Adipose tissue (tissue), 3 donors: ENCODE data around the gene PLB1. TPM values are rescaled to one million over a fixed set of nuclear protein-coding genes. Genes with fewer than 3 reads are reported as not detected.
"Not testable (repeated sequence)": the region's sequence is repeated elsewhere in the genome, so short reads cannot be mapped to it uniquely, and the experiment has no call there.

Experiments used
- H3K27ac ChIP-seq: one replicate; pipeline ENCODE4 v1.5.1; 2013; ENCODE audit warnings: low read depth, low read length
- WGBS, 3 donors: extraction: QIAGEN DNeasy Blood & Tissue Kit; methylation state at CpG; one replicate each; pipeline ENCODE4 v1.1.7; 2013; 5-methylcytosine and 5-hydroxymethylcytosine counted together
- polyA plus RNA-seq, 3 donors: library from polyadenylated mRNA; stranded (reverse); fragments of 200-250 nt; gene quantifications; one replicate each; pipeline ENCODE4 v1.2.3, GENCODE V29; 2013
- donor health status: healthy with polysubstance abuse.
- donor health status: Bipolar disorder and iron deficiency.
- donor health status: healthy.

The PLB1 gene
- polyA plus RNA-seq, 3 donors: 0.61 to 16.9 (median 3.6) TPM

DNA sequence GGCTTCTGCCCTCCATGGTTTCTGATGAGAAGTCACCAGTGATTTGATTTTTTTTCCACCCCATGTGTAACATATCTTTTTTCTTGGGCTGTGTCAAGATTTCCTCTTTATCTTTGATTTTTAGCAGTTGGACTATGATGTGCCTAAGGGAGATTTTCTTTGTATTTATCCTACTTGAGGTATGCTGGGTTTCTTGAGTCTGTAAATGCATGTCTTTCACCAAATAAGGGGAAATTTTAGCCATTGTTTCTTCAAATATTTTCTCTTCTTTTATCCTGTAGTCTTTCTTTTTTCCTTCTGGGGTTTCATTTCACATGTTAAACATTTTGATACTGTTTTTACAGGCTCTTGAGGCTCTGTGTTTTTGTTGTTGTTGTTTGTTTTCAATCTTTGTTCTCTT, 33.7 kb upstream of the PLB1 start:
- no peak overlapping the region for H3K27ac ChIP-seq

DNA sequence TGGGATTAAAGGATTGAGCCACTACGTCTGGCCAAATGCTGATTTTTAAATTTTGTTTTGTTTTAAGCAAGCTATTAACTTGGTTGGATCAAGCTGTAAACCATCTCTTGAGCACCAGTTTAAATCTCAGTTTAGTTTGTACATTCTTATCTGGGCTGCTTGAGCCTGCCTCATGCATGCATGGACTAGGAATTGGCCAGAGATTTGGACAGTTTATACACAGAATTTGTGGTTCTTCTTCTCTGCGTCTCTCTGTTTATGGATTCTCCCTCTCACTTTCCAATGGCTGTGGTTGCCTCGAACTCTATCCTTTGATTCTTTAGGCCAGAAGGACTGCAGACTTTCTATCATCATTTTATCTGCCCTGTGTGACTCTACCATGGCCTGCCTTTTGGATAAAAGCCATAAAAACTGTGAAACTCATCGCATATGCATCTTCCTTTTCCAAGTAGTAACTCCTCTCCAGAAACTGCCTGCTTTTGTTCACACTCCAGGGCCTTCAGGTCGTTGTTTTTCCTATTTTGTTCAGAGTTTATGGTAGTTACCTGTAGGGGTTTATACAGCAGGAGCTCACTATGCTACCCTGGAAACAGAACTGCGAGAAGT, 32.5 kb upstream of the PLB1 start:
- no peak overlapping the region for H3K27ac ChIP-seq
- WGBS, 3 donors: 66 to 78% (median 71%) methylated on average over 6 of the region's 6 CpGs

DNA sequence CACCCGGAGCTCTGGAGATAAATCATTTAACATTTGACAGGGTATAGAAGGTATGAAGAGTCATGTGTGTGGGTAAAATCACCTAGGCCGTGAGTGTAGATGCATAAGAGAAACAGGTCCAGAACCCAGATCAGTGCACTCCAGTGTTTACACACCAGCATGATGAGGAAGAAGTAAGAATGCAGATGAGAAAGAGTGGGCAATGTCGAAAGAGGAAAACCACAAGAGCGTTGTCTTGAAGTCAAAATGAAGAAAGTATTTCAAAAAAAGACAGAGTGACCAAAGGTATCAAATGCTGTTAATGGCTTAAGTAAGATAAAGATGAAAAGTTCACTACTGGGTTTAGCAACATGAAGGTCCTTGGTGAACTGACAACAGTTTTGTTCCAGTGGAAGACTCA, 32.0 kb upstream of the PLB1 start:
- H3K27ac ChIP-seq: no peak overlapping the region
- 48 to 81% (median 58%) methylated on average over 4 of the region's 4 CpGs for WGBS, 3 donors

DNA sequence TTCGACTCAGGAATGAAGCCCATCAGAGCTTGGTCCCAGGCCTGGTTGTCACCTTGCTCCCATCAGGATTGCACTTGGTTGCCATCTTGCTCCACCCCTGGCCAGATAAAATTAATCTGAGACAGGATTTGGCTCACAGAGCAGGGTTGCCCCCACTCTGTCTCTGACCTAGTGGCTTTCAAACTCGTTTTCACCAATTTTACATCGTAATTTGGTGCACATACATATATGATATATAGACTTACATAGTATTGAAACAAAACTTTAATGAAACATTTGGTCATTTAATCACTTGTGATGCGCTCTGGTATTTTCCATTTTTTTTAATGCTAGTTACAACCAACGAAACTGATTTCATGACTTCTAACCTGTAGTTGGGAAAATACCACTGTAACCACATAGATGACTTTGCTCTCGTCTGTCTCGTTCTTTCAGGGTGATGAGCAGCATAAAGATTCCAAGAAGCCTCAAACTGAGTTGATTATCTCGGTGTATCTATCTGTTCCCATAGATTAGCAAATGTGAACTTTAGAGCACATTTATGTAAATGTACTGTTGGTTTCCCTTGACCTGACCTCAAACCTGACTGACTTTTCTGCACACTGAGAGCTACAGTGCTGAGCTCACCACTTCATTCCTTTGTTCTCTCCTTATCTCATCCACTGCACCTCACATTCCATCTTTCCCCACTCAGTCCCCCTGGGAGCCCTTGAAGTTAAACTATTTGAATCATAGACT, 30.5 kb upstream of the PLB1 start:
- 59 to 69% (median 63%) methylated on average over 8 of the region's 8 CpGs for WGBS, 3 donors
- no peak overlapping the region for H3K27ac ChIP-seq

DNA sequence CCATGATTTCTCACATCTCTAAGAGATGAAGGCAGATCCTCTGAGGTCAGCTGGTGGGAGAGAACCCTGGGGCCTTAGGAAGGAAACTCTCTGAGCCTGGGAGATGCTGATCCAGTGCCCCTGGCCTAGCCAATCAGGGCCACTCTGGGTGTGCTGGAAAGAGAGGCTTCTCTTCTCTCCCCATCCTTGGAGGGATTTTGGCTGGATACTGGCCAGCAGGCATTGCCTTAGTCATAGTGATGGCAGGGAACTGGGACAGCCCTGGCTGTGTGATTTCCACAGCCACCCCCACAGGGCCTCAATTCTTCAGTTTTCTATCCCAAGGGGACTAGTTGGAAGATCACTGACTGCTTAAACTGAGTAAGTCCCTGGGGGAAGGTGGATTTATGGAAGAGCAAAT, 26.6 kb upstream of the PLB1 start:
- H3K27ac ChIP-seq: no peak overlapping the region

DNA sequence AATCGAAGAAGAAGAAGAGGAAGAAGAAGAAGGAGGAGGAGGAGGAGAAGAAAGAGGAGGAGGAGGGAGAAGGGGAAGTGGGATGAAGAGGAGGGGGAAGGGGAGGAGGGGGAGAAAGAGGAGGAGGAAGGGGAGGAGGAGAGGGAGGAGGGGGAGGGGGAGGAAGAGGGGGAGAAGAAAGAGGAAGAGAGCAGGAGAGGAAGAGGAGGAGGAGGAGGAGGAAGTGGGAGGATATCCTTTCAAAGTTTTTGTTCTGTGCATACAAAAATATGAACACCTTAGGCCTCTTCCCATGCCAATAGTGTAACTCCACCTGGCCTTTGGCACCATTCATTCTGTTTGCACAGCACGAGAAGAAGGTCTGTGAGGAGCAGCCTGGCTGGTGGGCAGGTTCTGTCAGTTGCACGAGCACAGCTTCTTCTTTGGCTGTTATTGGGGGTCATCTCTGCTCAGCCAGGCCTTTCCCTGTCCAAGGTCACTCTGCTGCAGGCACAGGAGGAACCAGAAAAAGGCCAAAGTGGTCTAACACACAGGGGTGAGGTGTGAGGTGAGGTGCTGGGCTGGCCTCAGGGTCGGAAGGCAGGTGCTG, 25.8 kb upstream of the PLB1 start:
- no peak overlapping the region for H3K27ac ChIP-seq
- WGBS, 3 donors: 49 to 55% (median 53%) methylated on average over 4 of the region's 4 CpGs

DNA sequence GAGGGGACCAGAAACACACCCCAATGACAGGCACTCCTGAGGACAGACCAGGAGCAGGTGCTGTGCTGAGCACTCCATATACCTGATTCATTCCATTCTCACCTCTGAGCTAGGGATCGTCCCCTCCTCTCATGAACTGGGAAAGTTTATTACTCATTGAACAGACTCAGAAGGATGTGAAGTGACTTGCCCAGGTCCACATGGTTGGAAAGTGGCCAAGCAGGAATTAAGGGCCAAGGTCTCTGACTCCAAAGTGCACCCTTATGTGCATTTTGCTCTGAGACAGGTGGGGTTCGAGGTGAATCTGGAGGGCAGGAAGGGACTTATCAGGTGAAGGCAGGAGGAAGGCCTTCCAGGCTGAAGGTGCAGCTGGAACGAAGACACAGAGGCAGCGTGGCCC, 25.1 kb upstream of the PLB1 start:
- 89 to 92% (median 89%) methylated on average over 4 of the region's 4 CpGs for whole genome bisulfite sequencing, 3 donors

DNA sequence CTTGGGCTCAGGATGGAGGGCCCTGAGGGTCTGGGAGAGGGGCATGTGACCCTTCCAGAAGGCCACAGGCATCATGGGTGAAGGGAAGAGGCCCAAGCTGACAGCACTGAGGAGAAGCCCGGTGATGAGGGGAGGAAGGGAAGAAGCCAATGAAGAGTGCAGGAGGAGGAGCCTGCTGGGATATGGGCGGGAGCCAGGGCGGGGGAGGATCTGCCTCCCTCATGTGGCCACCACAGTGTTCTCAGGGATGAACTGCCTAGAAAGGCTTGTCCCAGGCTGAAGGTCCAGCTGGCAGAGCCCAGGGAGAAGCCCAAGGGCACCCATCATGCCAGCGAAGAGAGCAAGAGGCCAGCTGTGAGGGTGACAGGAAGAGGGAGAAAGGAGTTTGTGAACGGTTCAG, 24.6 kb upstream of the PLB1 start:
- 71 to 83% (median 77%) methylated on average over 5 of the region's 5 CpGs for WGBS, 3 donors
- H3K27ac ChIP-seq: no peak overlapping the region

More for the DNA sequence above, 25.1 kb upstream of the PLB1 start:
- no peak overlapping the region for H3K27ac ChIP-seq

DNA sequence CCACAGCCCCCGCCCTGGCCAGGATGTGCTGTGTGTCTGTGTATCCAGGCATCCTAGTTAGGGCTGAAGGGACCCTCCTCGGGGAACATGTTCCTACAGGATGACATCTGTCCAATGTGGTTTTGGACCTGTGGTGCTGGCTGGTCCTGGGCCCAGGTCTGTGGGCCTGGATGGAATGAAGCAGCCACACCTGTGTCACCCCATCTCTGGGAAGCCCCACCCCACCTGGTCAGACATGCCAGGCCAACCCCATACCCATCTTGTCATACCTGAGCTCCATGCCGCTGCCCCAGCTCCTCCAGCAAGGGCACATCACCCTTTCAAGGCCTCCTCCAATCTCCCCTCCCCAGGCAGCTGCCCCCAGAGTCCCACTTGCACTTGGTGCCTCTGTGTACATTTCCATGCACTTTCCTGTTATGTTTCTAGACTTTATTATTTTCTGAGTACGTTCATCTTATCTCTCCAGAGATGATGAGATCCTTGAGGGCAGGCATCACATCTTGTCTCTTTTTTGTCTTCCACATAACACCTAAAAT, 24.1 kb upstream of the PLB1 start:
- H3K27ac ChIP-seq: no peak overlapping the region
- WGBS, 3 donors: 93 to 95% (median 94%) methylated on average over 4 of the region's 4 CpGs

DNA sequence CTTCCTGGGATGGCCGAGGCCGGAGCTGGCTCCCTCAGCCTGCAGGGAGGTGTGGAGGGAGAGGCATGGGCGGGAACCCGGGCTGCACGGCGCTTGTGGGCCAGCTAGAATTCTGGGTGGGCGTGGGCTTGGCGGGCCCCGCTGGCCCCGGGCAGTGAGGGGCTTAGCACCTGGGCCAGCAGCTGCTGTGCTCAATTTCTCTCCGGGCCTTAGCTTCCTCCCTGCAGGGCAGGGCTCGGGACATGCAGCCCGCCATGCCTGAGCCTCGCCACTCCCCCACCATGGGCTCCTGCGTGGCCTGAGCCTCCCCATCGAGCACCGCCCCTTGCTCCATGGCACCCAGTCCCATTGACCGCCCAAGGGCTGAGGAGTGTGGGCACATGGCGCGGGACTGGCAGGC, 23.2 kb upstream of the PLB1 start:
- not testable (repeated sequence) for H3K27ac ChIP-seq
- WGBS, 3 donors: 93 to 94% (median 93%) methylated on average over 18 to 20 of the region's 20 CpGs

DNA sequence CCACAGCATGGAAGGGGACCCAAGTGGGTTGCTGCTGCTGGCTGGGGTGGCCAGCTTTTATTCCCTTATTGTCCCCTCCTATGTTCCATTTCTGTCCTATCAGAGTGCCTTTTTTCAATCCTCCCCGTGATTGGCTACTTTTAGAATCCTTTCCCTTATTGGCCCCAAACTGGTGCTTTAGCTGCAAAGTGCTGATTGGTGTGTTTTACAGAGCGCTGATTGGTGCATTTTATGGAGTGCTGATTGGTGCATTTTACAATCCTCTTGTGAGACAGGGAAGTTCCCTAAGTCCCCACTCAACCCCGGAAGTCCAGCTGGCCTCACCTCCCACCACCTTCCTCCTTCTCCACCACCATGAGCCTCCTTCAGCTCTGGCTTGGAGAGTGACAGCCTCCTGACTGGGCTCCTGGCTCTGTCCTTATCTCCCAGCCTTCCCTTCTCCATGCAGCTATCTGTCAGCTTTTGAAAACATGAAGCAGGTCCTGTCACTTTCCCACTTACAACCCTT, 20.7 kb upstream of the PLB1 start:
- 85 to 100% (median 97%) methylated on average over 3 of the region's 3 CpGs for WGBS, 3 donors
- no peak overlapping the region for H3K27ac ChIP-seq

DNA sequence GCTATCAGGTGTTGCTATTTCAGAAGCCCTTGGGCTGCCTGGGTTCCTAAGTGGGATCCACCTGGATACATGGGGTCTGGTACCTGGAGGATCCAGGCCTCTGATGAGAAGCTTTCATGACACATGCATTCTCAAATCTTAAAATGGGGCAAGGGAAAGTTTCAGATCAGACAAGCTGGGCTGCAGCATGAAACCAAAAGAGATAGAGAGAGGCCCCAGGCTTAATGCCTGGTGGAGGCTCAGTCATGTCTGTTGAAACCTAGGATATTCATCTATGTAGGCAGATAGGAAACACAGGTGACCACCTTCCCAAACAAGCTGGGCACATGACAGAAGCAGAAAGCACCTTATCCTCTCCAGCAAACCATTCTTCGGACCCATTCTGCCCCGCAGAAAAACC, 18.8 kb upstream of the PLB1 start:
- WGBS, 3 donors: 89 to 98% (median 92%) methylated on average over 2 of the region's 2 CpGs
- H3K27ac ChIP-seq: no peak overlapping the region

DNA sequence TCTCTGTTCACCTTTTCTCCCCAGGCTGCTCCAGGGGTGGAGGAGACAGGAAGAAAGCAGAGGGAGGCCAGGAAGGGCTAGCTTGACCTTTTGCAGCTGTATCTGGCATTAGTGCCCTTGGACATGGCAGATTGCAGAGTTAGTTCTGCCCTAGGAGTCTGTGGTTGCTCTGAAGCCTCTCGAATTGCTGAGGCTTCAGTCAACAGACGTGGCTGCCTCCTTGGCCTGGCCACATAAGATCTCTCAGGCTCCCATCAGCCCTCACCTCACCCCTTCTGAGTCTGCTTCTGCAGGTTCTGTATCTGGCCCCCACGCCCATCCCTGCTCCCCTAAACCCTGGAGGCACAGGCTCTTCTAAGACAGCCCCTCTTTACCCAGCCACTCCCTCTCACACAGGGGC, 18.2 kb upstream of the PLB1 start:
- WGBS, 3 donors: 76 to 94% (median 88%) methylated on average over 3 of the region's 3 CpGs
- H3K27ac ChIP-seq: no peak overlapping the region

DNA sequence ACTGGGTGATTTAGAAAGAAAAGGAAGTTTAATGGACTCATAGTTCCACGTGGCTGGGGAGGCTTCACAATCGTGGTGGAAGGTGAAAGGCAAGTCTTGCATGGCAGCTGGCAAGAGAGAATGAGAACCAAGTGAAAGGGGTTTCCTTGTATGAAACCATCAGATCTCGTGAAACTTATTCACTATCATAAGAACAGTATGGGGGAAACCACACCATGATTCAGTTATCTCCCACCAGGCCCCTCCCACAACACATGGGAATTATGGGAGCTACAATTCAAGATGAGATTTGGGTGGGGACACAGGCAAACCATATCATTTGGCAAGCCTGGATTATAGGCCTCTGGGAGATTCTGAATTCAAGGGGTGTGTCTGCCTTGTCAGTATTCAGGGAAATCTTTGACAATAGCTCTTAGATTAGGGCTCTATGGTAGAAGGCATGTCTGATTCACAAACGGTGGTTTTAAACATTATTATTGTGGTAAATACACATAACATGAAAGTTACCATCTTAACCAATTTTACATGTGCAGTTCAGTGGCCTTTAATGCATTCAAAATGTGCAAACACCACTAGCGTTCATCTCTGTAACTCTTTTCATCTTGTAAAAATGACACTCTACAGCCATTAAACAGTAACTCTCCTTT, 15.3 kb upstream of the PLB1 start:
- no peak overlapping the region for H3K27ac ChIP-seq
- WGBS, 3 donors: 74 to 82% (median 75%) methylated on average over 5 of the region's 5 CpGs

DNA sequence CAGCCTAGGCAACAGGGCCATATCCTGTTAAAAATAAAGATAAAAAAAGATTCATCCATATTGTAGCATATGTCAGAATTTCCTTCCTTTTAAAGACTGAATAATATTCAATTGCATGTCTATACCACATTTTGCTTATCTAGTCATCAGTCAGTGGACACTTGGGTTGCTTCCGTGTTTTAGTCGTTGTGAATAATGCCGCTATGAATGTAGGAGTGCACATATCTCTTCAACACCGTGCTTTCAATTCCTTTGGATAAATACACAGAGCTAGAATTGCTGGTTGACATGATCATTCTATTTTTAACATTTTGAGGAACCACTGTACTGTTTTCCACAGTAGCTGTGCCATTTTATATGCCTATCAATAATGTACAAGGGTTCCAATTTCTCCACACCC, 14.0 kb upstream of the PLB1 start:
- no peak overlapping the region for H3K27ac ChIP-seq
- WGBS, 3 donors: 71 to 73% (median 72%) methylated on average over 4 of the region's 4 CpGs

DNA sequence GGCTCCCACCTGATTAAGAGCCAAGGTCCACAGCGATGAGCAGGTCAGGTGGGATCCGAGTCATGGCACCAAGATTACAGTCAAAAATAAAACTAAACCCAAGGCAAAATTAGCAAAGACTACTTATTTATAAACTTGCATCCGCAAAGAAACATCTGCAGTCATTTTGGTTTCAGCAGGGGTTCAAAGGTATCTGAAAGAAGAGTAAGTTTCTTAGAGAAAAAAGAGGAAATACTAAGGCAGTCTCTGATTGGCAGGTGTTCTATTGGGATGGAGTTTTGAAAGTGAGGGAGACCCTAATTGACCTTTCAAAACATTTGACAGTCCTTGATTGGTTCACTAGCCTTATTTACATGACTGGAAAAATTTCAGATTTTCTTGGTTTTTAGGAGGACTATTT, 11.0 kb upstream of the PLB1 start:
- WGBS, 3 donors: 93 to 98% (median 96%) methylated on average over 3 of the region's 3 CpGs
- H3K27ac ChIP-seq: no peak overlapping the region

DNA sequence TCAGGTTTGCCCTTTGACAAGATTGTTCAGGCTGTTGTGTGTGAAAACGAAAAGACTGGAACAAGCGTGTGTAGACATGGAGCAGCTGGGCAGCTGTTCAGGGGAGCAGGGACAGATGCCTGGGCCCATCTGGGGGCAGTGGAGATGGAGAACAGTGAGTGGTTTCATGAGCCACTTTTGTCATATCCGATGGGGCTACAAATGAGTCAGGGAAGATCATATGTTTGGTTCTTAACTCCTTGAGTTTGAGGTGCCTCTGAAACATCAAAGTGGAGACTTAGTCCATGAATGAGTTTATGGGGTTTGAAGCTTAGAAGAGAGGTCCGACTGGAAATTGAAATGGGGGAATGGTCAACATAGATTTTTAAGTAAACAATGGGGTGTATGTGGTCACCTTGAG, 9.3 kb upstream of the PLB1 start:
- no peak overlapping the region for H3K27ac ChIP-seq
- WGBS, 3 donors: 77 to 93% (median 89%) methylated on average over 4 of the region's 4 CpGs

DNA sequence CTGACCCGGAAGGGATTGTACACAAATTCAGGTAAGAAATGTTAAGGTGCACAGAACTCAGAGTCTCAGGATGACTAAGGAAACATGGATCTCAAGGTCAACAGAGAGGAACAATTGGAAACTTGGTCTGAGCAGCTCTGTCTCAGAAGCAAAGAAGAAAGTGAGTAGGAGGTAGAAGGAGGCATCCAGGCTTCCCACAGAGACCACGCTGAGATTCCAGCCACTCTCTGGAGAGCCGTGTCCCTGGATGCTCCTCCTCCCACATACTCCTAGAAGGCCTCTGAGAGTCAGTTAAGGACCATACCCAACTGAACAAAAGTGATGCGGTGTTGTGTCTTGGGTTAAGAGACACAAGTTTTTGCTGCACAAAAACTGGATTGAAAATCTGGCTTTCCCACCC, 8.6 kb upstream of the PLB1 start:
- WGBS, 3 donors: 83 to 94% (median 86%) methylated on average over 4 of the region's 4 CpGs

More for the DNA sequence above, 8.6 kb upstream of the PLB1 start:
- no peak overlapping the region for H3K27ac ChIP-seq
